GM21619 (cell line): ENCODE results near the gene LMAN2L.

Source experiments
- ATAC-seq: cut with Tn5 transposase; IDR thresholded peaks from one replicate; pipeline ENCODE4 v1.9.1; 2021; ENCODE audit not compliant: unreplicated experiment

Gene LMAN2L, protein sequence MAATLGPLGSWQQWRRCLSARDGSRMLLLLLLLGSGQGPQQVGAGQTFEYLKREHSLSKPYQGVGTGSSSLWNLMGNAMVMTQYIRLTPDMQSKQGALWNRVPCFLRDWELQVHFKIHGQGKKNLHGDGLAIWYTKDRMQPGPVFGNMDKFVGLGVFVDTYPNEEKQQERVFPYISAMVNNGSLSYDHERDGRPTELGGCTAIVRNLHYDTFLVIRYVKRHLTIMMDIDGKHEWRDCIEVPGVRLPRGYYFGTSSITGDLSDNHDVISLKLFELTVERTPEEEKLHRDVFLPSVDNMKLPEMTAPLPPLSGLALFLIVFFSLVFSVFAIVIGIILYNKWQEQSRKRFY

DNA sequence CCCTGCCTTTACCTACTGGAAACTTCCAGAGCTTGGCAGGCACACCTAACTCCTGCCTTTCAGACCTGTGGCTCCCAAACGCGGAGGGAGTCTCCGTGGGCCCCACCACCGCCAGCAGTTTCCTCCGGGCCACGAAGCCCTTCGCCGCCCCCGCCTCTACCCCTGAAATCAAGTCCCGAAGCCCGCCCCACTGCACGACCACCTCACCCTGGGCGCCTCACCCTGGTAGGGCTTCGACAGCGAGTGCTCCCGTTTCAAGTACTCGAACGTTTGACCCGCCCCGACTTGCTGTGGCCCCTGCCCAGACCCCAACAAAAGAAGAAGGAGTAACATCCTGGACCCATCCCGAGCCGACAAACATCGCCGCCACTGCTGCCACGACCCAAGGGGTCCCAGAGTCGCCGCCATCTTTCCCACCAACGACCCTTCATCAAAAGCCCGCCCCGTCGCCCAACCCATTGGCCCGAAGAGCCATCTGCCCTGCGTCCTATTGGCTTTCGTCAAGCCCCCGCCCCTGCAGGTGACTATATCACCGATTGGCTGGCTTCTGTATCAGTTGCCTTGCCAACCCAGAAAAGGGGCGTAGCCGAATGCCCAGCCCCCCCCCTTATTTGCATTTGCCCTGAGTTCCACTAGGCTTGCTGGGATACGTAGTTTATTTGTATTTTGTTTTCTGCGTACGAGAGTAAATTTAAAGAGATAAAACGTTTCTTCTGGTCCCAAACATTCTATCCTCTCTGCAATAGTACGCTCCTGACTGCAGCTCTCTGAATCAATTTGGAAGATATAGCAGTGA, at the start of gene LMAN2L:
LMAN2L (minus strand) TSS at position 432 of the 796 bp plus-strand sequence; CDS start at position 408, 24 bp downstream.
- ATAC-seq: peak; percentile 98

DNA sequence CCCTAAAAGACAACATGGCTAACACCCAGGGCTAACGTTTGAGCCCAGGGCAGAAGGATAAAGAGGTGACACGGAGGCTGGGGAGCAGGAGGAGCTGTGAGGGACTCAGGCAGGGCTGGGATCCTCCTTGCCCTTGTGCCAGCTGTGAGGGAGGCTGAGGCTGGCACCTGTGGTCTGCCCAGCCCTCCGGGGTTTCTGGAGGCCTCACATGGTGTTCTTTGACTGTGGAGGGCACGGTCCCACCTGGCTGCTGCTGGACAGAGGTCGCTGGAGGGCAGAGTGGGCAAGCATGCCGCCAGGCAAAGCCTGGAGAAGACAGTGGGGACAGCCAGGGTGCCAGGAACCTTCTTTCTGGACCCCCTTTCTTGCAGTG, 49.4 kb upstream of the LMAN2L start:
- ATAC-seq: no peak

DNA sequence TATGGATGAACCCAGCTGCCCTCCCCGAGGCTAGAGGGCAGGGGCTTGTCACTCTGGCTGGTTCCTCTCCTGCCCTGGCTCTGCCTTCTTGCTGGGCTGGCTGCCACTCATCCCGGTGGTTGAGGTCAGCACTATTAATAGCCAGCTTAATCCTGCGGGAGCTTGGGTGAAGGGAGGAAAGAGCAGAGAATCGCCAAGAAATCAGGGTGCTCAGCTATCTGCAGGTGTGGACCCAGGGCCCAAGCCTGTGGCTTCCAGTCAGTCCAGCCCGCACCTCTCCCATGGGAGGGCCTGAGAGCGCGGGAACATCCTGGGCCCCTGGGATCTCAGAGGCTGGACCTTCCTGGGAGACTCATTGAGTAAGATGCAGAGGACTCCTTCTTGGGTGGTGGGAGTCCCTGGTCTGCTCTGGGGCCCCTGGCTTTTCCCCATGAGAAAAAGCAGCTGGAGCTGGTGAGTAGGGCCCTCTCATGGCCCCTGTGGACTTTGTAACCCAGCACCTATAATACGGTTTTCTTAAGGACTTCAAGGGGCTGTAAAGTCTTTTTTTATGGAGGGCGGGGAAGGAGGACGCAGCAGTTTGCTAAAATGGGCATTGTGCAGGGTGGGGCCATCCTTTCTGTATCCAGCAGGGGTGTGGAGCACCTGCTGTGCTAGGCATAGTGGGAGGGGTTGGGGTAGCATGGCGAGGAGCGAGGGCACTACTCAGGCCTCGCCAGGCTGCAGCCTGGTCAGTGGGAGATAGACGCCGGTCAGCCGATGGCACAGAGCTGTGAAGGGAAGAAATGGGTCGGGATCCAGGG, 48.8 kb upstream of the LMAN2L start:
- no peak for ATAC-seq

DNA sequence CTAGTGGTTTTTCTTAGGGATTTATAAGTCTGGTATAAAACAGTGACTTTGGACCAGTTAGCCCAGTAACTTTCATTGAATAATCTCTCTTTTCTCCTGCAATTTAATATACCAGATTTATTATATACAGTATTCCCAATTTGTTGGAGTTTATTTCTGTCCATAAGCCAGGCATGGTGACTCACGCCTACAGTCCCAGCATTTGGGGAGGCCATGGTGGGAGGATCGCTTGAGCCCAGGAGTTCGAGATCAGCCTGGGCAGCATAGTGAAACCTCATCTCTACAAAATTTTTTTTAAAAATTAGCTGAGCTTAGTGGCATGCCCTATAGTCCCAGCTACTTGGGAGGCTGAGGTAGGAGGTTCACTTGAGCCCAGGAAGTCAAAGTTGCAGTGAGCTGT, 47.5 kb upstream of the LMAN2L start:
- ATAC-seq: no peak

DNA sequence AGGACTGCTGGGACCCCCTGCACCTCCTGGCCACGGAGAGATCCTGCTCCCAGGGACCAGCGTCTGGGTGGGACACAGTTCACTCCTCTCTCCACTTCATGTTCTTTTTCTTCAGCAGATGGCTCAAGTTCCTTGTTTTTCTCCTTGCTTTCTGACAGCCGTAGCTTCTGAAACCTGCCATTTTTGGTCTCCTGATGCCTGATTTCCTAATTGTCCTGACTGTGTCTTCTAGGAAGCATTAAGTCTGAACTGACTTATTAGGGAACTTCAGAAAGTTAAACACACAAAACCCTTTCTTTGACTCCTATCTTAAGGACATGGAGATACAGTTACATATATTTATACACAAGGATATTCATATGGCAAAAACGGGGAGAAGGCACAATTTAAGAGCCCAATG, 43.5 kb upstream of the LMAN2L start:
- ATAC-seq: no peak

DNA sequence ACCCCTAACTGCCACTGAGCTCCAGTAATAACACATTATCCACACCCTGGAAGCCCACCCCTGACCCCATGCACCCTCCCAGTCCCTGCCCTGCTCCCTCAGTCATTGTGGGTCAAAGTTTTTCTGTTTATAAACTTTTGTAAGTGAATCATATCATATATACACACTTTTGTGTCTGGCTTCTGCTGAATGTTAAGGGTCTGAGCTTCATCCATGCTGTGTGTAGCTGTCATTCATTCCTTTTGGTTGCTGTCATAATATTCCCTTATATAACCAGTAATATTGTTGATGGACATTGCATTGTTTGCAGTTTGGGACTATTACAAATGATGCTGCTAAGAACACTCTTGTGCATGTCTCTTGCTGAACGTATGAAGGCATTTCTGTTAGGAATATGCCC, 35.3 kb upstream of the LMAN2L start:
- ATAC-seq: no peak

DNA sequence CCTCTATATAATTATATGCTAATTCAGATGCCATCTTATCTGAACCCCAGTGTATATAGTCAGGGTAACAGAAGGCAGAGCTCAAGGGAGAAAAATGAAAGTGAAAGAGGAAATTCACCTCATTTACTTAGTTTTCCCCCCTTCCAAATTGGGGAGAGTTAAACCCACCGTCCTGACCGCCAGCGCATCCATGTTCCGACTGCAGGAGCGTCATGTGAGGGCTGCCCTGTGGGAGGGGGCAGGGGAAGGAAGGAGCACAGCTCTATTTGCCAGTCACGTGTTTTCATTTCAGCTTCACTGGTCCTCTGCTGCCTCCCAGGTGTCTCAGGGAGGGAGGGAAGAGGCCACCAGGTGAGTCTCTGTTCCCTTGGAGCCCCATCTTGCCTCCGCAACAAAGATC, 34.1 kb upstream of the LMAN2L start:
- ATAC-seq: no peak

DNA sequence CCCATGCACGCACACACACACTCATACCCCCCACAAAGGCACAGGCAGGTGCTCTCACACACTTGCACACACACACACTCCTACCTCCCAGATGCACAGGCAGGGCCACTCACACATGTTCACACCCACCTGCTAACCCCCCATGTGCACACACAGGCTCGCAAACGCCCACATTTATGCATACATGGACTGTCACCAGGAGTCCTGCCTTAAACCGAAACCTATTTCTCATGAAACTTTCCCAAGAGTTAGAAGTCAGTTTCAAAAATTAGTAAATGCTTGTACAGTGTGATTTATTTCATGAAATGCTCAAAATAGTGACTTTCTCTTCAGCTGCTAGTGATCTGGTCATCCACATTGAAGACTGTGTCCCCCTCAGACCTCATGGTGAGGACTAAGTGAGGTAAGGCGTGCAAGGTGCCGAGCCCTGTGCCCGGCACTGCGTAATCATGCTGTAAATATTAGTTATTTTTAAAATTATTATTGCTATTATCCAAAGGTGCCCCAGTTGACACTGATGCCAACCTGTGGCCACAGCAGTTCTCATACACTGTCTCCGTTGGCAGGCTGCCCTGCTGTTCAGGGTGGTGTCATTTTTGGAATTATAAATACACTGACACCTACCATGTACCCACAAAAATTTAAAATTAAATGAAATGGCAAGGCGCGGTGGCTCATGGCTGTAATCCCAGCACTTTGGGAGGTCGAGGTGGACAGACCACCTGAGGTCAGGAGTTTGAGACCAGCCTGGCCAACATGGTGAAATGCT, 33.2 kb upstream of the LMAN2L start:
- no peak for ATAC-seq

DNA sequence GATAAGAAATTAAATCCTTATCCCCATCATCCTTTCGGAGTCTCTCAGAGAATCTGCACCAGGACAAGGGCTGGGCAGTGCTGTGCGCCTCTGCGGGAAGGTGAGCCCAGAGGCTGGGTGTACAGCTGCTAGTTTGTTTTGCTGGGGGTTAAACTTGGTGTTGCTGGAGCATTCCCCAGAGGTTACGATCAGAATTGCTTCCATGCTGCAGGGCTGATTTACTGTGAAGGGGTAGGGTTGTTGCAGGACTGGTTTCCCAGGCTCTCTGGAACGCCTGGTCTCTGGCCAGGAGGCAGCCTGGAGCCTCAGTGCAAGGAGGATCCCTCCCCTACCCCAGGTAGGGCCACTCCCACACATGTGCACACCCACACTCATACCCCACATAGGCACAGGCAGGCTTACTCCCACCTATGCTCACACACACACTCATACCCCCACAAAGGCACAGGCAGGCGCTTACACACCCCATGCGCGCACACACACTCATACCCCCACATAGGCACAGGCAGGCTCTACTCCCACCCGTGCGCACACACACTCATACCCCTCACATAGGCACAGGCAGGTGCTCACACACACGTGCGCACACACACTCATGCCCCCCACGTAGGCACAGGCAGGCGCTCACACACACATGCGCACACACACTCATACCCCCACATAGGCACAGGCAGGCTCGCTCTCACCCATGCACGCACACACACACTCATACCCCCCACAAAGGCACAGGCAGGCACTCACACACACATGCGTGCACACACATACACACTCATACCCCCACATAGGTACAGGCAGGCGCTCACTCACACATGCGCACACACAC, 32.1 kb upstream of the LMAN2L start:
- ATAC-seq: no peak

DNA sequence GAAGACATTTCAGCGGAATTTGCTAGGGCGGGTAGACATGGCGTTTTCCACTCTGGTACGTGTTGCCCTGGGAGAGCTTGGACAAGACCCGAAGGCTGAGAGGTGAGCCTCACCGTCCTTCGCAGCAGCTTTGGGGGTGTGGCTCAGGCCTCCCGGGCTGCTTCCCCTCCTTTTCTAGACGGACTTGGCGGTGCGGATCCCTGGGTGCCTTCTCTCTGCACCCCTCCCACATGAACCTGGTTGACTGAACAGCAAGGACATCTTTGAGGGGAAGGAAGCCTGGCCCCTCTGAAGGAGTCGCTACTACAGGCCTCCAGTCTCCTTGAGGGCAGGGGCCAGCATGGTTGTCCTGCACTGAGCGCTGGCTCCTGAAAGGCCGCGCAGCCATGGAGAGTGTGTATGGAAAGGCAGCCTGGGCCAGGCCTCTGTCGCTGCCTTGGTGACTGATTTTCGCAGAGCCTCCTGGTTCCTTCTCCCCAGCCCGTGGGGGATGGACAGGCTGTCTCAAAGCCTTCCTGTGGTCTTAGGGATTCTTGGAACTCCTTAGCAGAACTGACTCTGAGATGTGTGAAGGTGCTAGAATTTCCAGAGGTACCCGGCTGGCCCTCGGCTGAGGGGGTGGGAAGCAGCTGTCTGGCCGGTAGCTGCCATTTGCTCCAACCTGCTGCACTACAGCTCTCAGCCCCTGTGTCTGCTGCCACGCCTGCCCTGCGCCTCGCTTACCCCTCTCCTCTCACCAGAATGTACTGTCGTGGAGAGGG, 30.8 kb upstream of the LMAN2L start:
- ATAC-seq: no peak

DNA sequence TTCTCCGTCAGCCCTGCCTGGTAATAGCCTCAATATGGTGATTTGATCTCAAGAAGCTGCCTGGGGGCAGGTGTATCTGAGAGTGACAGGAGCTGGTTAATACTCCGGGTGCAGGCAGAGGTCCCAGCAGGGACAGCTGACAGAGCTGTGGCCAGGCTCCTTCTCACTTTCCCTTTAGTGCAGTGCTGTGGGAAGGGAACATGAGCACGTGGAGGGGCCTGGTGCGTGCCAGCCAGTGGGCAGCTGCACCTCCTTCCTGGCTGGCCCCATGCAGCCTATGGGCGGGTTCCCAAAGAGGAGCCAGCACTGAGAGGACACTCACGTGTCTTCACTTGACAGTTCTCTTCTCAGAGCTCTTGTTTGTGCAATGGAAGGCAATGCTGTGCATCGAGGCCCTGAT, 29.9 kb upstream of the LMAN2L start:
- ATAC-seq: no peak

DNA sequence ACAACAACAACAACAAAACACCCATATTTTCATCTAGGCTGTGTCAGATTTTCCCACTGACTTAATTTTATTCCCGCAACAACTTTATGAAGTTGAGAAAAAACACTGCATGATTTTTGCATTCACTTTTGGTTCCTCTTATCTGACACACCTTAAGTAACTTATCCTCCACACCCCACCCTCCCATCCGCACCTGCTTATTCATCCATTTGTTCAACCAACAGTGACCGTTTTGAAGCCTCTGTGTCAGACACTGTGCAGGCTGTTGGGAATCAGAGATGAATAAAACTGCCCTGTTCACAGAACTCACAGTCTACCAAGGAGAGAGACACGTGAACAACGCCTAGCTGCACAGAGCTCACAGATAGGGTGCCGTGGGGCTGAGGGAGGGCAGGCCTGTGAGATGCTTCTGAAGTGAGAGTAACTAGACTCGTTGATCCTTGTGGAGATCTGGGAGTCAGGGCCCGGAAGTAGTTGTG, 28.3 kb upstream of the LMAN2L start:
- ATAC-seq: no peak

DNA sequence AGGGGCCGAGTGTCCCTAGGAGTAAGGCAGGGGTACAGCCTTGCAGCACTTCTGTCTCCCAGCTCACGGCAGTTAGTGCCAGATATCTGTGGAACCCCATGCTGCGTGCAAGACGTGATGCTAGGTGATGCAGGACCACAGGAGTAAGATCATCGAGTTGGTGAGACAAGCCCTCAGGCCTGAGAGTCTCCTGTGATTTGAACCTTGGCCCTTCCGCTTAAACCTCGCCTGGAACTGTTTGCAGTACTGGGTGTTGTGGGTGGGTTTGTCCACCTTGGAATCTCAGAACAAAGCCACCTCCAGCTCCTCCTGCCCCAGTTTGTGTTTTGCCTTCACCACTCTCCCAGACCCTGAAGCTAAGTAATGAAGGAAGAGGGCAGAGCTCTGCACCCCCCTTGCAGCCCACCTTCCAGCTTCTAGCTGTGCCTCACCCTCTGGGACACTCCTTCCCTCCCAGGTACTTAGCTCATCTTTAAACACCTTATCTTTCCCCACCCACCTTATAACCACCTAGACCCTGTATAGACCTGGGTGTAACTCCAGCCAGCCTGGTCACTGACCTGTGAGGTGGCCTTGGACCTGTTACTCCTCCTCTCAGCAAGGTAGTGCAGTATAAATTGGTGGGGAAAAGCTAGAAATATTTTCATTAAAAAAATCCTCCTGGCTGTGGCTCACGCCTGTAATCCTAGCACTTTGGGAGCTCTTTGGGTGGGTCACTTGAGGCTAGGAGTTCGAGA, 27.4 kb upstream of the LMAN2L start:
- no peak for ATAC-seq

DNA sequence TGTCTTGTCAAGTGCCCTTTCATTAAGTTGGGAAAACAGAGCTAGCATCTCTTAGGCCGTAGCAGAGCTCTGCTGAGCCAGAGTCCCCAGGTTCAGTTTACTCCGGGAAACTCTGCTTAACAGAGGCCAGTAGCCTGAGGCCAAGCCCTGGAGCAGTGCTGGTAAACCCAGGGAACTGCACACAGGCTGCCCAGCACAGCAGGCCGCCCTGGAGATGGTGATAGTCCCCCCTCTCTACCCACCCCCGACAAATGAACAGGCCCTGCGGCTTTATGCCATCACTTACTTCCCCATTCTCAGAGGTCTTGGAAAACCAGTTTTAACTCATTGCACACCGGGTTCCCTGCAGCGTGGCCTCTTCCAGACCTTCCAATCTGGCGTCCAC, 24.4 kb upstream of the LMAN2L start:
- ATAC-seq: no peak

DNA sequence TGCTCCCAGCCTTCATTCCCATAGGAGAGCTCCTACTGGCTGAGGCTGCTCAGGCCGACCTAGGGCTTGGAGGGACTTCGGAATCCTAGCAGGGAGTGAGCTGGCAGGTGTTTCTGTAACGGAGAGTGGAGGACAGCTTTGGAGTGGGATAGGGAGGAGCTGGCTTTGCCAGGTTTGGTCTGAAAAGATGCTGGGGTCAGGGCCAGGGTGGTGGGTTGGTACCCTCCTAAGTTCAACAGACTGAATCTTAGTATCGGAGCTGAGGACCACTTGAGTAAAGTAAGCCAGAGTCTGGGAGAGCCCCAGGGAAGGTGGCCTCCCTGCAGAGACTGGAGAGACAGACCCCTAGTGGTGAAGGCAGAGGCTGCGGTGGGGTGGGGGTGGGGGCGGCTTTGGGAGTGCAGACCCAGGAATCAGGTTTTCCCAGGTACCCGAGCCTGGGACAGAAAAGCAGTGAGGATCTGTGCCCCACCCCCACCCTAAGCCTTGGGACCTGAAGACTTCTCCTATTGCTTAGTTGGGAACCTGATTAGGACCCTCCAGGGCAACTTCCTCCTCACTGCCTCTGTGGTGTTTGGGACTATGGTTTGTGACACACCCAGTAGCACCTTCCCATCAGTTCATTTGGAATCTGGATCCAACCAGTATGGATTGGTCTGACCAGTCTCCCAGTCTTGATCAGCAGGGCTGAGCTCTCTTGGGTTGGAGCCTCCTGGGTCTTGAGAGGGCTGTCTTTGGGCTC, 23.8 kb upstream of the LMAN2L start:
- no peak for ATAC-seq

DNA sequence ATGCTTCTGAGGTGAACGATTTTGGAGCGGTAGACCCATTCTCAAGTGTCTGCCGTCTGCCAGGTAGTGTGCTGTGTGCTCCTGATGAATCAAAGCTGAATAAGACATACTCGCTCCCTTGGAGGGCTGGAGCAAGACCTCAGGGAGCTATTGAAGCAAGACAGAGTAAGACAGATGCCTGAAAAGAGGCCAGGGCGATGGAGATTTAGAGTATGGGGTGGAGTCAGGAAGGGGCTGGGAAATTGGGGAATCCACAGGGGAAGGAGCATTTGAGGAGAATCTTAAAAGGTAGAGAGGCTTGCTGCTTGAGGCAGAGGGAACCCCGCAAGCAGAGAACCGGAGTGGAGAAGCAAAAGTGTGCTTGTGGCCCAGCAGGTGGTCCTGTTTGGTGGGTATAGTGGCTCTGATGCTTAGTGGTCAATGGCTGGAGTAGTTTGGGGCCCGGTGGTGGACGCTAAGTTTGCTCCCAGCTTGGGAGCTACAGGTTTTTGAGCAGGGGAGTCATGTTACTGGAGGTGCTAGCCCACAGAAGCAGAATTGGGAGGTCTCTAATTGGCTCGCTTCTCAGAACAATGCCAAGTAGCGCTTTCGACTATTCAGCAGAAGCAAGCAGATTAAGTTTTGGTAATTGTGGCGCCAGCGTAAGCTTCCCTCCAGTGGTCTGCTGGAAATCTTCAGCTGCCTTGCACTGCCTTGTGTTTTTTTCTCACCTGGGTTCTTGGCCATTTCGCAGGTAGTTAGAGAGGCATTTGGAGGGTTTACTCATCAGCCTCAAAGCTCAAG, 22.9 kb upstream of the LMAN2L start:
- no peak for ATAC-seq
